Transverse colon (tissue), 4 donors: ENCODE measurements around the gene CARHSP1.

Experiments
- EP300 ChIP-seq: sonication (generic); formaldehyde crosslinking; IDR thresholded peaks from one replicate; pipeline ENCODE4 v1.6.1; 2017; ENCODE audit warnings: antibody characterized with exemption, low read depth
- POLR2A ChIP-seq: fragments of 450-650 bp; IDR thresholded peaks from one replicate; pipeline ENCODE4 v1.6.1; 2016; ENCODE audit warnings: antibody characterized with exemption, mild to moderate bottlenecking, moderate library complexity
- POLR2AphosphoS5 ChIP-seq, 3 donors: sonication (generic); formaldehyde crosslinking; IDR thresholded peaks; one replicate each; pipeline ENCODE4 v1.6.1; 2016; ENCODE audit warnings: antibody characterized with exemption in 3 of 3
- TF ChIP-seq, protein P1 (sequence below), 5 experiments: fragments of 200-600 bp in 3 of 5; fragments of 450-650 bp in 2 of 5; sonication (generic) in 3 of 5; IDR thresholded peaks; 1 replicate in 2 of 5; 2 replicates in 3 of 5; pipeline ENCODE4 v1.5.1; 2016 to 2017; ENCODE audit warnings: antibody characterized with exemption in 5 of 5, inconsistent platforms in 3 of 5, mild to moderate bottlenecking in 2 of 5, moderate library complexity in 1 of 5

GRCh38 chr16:8874388-8874787 is 5.6 kb upstream of the CARHSP1 start:
- TF ChIP-seq POLR2A (no peak), POLR2AphosphoS5 (IDR thresholded peaks at IDR 0.05) (no peak), EP300 (no peak)
- TF ChIP-seq, protein P1, sequence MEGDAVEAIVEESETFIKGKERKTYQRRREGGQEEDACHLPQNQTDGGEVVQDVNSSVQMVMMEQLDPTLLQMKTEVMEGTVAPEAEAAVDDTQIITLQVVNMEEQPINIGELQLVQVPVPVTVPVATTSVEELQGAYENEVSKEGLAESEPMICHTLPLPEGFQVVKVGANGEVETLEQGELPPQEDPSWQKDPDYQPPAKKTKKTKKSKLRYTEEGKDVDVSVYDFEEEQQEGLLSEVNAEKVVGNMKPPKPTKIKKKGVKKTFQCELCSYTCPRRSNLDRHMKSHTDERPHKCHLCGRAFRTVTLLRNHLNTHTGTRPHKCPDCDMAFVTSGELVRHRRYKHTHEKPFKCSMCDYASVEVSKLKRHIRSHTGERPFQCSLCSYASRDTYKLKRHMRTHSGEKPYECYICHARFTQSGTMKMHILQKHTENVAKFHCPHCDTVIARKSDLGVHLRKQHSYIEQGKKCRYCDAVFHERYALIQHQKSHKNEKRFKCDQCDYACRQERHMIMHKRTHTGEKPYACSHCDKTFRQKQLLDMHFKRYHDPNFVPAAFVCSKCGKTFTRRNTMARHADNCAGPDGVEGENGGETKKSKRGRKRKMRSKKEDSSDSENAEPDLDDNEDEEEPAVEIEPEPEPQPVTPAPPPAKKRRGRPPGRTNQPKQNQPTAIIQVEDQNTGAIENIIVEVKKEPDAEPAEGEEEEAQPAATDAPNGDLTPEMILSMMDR (IDR thresholded peaks at IDR 0.05) = no peak
